CD4-positive, alpha-beta T cell (primary cell): ENCODE measurements around the gene CRAMP1. TPM values are rescaled to one million over a fixed set of nuclear protein-coding genes. Genes with fewer than 3 reads are reported as not detected.
A peak's percentile ranks its signal among the peaks of the same experiment; 100 is the strongest.

Experiments
- ATAC-seq: fragments of 200-7000 bp; cut with Tn5 transposase; one replicate; pipeline ENCODE4 v1.10.0; 2022; ENCODE audit warnings: mild to moderate bottlenecking; ENCODE audit not compliant: poor library complexity
- CTCF ChIA-PET: fragments of 350-600 bp; sonication (Branson Sonifier 250); formaldehyde crosslinking; loops from one replicate; lab custom pipeline; 2021; ENCODE audit warnings: antibody characterized with exemption, inconsistent platforms; lab: Charles Lee
- POLR2A ChIA-PET: fragments of 350-600 bp; sonication (Branson Sonifier 250); formaldehyde crosslinking; loops from one replicate; lab custom pipeline; 2021; ENCODE audit warnings: antibody characterized with exemption, inconsistent platforms; lab: Charles Lee
- DNase-seq, 14 experiments: peaks; one replicate each; pipeline ENCODE4 v3.0.0-alpha.2; 2013 to 2020; ENCODE audit warnings: mixed read lengths in 2 of 14
- H3K27ac ChIP-seq, 2 donors: one replicate each; pipeline versions ENCODE4 v1.5.1 to v1.7.0; 2013; ENCODE audit warnings: low read length in 2 of 2, low read depth in 1 of 2, mild to moderate bottlenecking in 1 of 2
- H3K27me3 ChIP-seq, 2 experiments: 1 replicate in 1 of 2; 2 replicates in 1 of 2; pipeline versions ENCODE4 v1.6.1 to v1.7.0; 2013; ENCODE audit warnings: low read length in 2 of 2, control low read depth in 1 of 2, mild to moderate bottlenecking in 1 of 2, moderate library complexity in 1 of 2; ENCODE audit not compliant: insufficient read depth in 2 of 2, control insufficient read depth in 1 of 2
- H3K36me3 ChIP-seq: one replicate; pipeline ENCODE4 v1.6.1; 2013; ENCODE audit warnings: low read length, control low read depth; ENCODE audit not compliant: insufficient read depth
- H3K4me1 ChIP-seq: one replicate; pipeline ENCODE4 v1.6.1; 2013; ENCODE audit warnings: low read length, control low read depth; ENCODE audit not compliant: insufficient read depth
- H3K4me3 ChIP-seq: one replicate; pipeline ENCODE4 v1.5.1; 2013; ENCODE audit warnings: mild to moderate bottlenecking, low read length, moderate library complexity
- H3K9me3 ChIP-seq, 2 experiments: 1 replicate in 1 of 2; 2 replicates in 1 of 2; pipeline versions ENCODE4 v1.6.1 to v1.7.0; 2013; ENCODE audit warnings: low read length in 2 of 2, mild to moderate bottlenecking in 2 of 2, control low read depth in 1 of 2, moderate library complexity in 1 of 2; ENCODE audit not compliant: control insufficient read depth in 1 of 2, insufficient read depth in 1 of 2
- H3K27ac Mint-ChIP-seq: one replicate; pipeline ENCODE4 v1.8.0; 2020; ENCODE audit warnings: mixed read lengths
- H3K27me3 Mint-ChIP-seq: one replicate; pipeline ENCODE4 v1.8.0; 2021; ENCODE audit warnings: mixed read lengths
- H3K36me3 Mint-ChIP-seq: one replicate; pipeline ENCODE4 v1.8.0; 2021; ENCODE audit warnings: low read depth, mixed read lengths
- H3K4me1 Mint-ChIP-seq: one replicate; pipeline ENCODE4 v1.8.0; 2021; ENCODE audit warnings: low read depth, mixed read lengths
- H3K4me3 Mint-ChIP-seq: one replicate; pipeline ENCODE4 v1.8.0; 2020; ENCODE audit warnings: mild to moderate bottlenecking, mixed read lengths
- H3K9me3 Mint-ChIP-seq: one replicate; pipeline ENCODE4 v1.8.0; 2020; ENCODE audit warnings: mixed read lengths
- CTCF ChIP-seq: fragments of 200-600 bp; IDR thresholded peaks from one replicate; pipeline ENCODE4 v1.8.0; 2022; ENCODE audit warnings: antibody characterized with exemption, mild to moderate bottlenecking
- intact Hi-C, 2 experiments: fragments of 100-400 bp; cut with DNase I in 1 of 2; cut with micrococcal nuclease in 1 of 2; formaldehyde crosslinking; loops; one replicate each; pipeline versions ENCODE4 v1.15.1 to v1.9.0; 2023 to 2025; cut with DNase I, micrococcal nuclease
- total RNA-seq, 174 experiments: library from RNA in 2 of 174; stranded (reverse) in 2 of 174; gene quantifications; one replicate each; pipeline ENCODE4 v1.2.3 and lab custom pipeline; 2021 to 2026

CRAMP1 gene
- total RNA-seq, 2 experiments from 2014 or later, result 14.1 to 15.2 TPM

GRCh38 chr16:1606774-1607173 is 5.4 kb upstream of the CRAMP1 start:
- TF ChIP-seq CTCF, result no peak
- no peak overlapping the region for H3K4me3 Mint-ChIP-seq
- DNase-seq, result no peak
- peaks cover 2% of the 10 kb centered on the region for H3K36me3 Mint-ChIP-seq
- Histone ChIP-seq H3K4me3 (no peak overlapping the region), H3K36me3 (no peaks in the 10 kb centered on the region), H3K9me3 (peaks cover 5 to 12% of the 10 kb centered on the region in 2 experiments), H3K27me3 (no peaks in the 10 kb centered on the region), H3K27ac (no peak overlapping the region), H3K4me1 (peaks cover 21% of the 10 kb centered on the region)
- intact Hi-C loops, result no loop called here
- H3K4me1 Mint-ChIP-seq, result peaks cover 3% of the 10 kb centered on the region
- no peak for ATAC-seq
- H3K27me3 Mint-ChIP-seq, result no peaks in the 10 kb centered on the region
- POLR2A ChIA-PET, result no interaction called here
- no peak overlapping the region for H3K27ac Mint-ChIP-seq
- CTCF ChIA-PET, result no interaction called here
- no peaks in the 10 kb centered on the region for H3K9me3 Mint-ChIP-seq

- H3K4me3 Mint-ChIP-seq, result peak overlapping the region; percentile 25
- H3K9me3 Mint-ChIP-seq, result no peaks in the 10 kb centered on the region
- H3K27me3 Mint-ChIP-seq, result peaks cover 2% of the 10 kb centered on the region
- H3K4me3 ChIP-seq, result no peak overlapping the region
- peaks cover 9% of the 10 kb centered on the region for H3K4me1 Mint-ChIP-seq
- no peak overlapping the region for H3K27ac Mint-ChIP-seq
- peaks cover 7% of the 10 kb centered on the region for H3K36me3 Mint-ChIP-seq
- ATAC-seq, result no peak
- H3K9me3 ChIP-seq, result peaks cover 5 to 14% of the 10 kb centered on the region in 2 experiments
- intact Hi-C loops, result no loop called here
- H3K27me3 ChIP-seq, result no peaks in the 10 kb centered on the region
- H3K36me3 ChIP-seq, result no peaks in the 10 kb centered on the region
- H3K4me1 ChIP-seq, result peaks cover 28% of the 10 kb centered on the region
- CTCF ChIA-PET, result no interaction called here
- POLR2A ChIA-PET, result interaction anchor here (0.6 kb wide), 1 partner anchor 129 kb away, joined by 3 read pairs; no protein-coding TSS in a partner anchor
- TF ChIP-seq CTCF, result no peak
- H3K27ac ChIP-seq, result no peak overlapping the region
- DNase-seq, result no peak
Observed at GRCh38 chr16:1607971-1608370, 4.2 kb upstream of the CRAMP1 start.

- peak; percentile 85 to 96 (median 90) for DNase-seq
- Histone ChIP-seq H3K4me1 (peaks cover 43% of the 10 kb centered on the region), H3K27me3 (peaks cover 4 to 10% of the 10 kb centered on the region in 2 experiments), H3K36me3 (peaks cover 4% of the 10 kb centered on the region), H3K4me3 (peak overlapping the region; percentile 53), H3K9me3 (peaks cover 5 to 14% of the 10 kb centered on the region in 2 experiments), H3K27ac (peak overlapping the region; percentile 45 to 46)
- Mint-ChIP-seq H3K9me3 (no peaks in the 10 kb centered on the region), H3K36me3 (peaks cover 18% of the 10 kb centered on the region), H3K27me3 (peaks cover 12% of the 10 kb centered on the region), H3K4me1 (peaks cover 23% of the 10 kb centered on the region), H3K27ac (peak overlapping the region; percentile 89), H3K4me3 (peak overlapping the region; percentile 72)
- intact Hi-C loops, result loop anchor here (2.0 to 5.0 kb wide), 5 partner anchors 97 to 189 kb away; partner anchors contain the start of genes UQCC4 (in 2 of the 2), CLCN7 (in 1 of the 2), MAPK8IP3 (in 1 of the 2) and TELO2 (in 1 of the 2)
- no peak for TF ChIP-seq CTCF
- ChIA-PET CTCF (interaction anchor here (2.2 kb wide), 1 partner anchor 96 kb away, joined by 8 read pairs; the partner anchor contains the start of gene MAPK8IP3), POLR2A (interaction anchor here (1.0 to 2.5 kb wide), 5 partner anchors 67 to 1548 kb away, joined by 3 to 15 read pairs (median 4); partner anchors contain the start of genes JPT2, TMEM204 and UQCC4)
- peak; percentile 65 for ATAC-seq
Observed at GRCh38 chr16:1610071-1610898, 1.9 kb upstream of the CRAMP1 start.
